NT2/D1 (cell line): ENCODE measurements around the gene PI4KB.

Experiments
- YY1 ChIP-seq: IDR thresholded peaks from 2 replicates; pipeline ENCODE4 v1.6.1; 2011; ENCODE audit not compliant: insufficient read length, insufficient read depth
- ZNF274 ChIP-seq: IDR thresholded peaks from 2 replicates; pipeline ENCODE4 v1.6.1; 2011; ENCODE audit warnings: mild to moderate bottlenecking, low read depth, low read length

- TF ChIP-seq YY1 (no peak), ZNF274 (no peak)
These were observed 32.3 kb downstream of the PI4KB start for GRCh38 chr1:151294742-151295462.
